SH-SY5Y (cell line): ENCODE measurements around the gene ESRRA.

Source experiments
- GATA2 ChIP-seq: IDR thresholded peaks from 2 replicates; pipeline ENCODE4 v1.6.1; 2011; ENCODE audit warnings: mild to moderate bottlenecking, low read depth, low read length
- GATA3 ChIP-seq: IDR thresholded peaks from 2 replicates; pipeline ENCODE4 v1.6.1; 2011; ENCODE audit warnings: low read depth, mild to moderate bottlenecking, low read length, moderate library complexity

The ESRRA gene

DNA sequence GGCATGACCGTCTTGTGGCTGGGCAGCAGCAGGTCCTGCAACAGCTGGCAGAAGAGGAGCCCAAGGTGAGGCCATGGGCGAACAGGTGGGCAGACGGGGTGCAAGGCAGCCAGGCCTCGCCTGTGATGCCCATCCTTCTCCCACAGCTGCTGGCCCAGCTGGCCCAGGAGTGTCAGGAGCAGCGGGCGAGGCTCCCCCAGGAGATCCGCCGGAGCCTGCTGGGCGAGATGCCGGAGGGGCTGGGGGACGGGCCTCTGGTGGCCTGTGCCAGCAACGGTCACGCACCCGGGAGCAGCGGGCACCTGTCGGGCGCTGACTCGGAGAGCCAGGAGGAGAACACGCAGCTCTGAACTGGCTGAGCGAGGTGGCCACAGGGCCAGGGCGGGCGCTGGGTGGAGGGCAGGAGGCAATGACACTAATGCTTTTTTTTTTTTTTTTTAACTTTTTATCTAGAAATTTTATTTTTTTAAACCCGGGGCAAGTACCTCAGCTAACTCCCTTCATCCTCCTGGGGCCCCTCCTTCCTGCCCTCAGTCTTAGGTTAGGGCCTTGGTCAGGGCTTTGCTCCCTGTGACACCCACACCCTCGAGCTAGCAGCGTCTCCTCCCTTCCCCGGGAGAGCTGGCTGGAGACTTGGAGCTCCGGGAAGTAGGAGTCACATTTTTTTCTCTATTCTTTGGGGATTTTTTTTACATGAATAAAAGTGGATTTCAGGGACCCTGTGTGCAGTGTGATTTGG is 37.9 kb upstream of the ESRRA start:
- TF ChIP-seq GATA3, result no peak

DNA sequence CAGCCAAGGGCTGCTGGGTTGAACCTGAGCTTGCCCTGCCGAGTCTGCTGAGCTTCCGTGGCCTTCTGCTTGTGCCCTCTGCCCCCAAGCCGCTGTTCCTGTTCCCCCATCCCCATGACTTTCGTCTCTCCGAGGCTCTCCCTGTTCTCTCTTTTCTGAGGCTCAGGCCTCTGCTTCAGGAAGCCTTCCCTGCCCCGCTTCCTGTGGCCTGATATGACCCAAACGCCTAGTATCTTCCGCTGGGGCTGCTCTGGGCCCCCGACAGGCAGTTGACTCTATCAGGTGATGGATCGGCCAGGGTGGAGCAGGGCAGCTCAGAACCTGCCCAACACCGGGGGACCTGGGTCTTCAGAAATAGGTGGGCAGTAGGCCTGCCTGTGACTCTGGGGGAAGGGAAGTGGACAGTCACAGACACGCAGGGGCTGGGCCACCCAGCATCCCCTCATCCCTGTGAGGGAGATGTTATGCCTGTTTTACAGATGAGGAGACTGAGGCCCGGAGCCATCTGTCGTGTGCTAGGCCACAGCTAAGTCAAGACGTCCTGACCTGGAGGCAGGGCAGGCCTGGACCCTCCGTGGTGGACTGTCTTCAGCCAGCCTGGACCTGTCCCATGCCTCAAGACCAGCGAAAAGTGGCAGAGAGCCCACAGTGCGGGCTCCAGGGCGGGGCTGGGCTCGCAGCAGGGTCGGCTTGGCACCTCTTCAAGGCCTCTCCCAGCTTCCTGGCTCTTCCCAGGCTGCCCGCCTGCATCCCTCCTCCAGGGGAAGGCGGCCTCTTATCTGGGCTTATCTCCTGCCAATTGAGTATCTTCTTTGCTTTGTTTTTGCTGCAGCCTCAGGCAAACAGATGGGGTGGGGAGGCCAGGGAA is 37.1 kb upstream of the ESRRA start:
- TF ChIP-seq GATA3, result no peak
- peak; percentile 96 for TF ChIP-seq GATA2

DNA sequence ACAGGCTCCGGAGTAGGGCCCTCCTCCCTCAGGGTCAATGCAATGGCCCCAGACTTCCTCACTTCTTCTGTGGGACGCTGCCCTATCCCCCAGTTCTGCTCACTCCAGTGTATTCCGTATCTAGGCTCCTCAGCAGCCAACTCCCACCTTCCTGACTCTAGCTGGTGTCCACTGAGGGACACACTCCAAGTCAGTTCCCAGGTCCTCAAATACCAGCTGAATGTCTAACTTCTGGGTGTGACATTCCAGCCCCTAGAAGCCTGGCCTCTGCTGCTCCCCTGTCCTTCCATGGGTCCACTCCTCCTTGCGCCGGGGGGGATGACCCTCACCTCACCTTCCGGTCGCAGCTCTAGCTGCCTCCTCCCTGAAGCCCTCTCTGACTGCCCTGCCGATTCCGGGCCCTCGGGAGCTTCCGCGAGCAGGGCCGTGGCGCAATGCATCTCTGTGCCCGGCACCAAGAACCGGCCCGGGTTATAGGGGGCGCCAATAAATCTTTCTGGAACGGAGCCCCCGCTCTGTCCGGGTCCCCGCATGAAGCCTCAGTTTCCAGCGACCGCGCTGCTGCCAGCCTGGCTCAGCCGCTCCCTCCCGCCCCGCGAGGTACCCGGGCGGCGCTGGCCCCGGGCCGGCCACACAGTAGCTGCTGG is 36.3 kb upstream of the ESRRA start:
- no peak for TF ChIP-seq GATA2
- no peak for TF ChIP-seq GATA3

DNA sequence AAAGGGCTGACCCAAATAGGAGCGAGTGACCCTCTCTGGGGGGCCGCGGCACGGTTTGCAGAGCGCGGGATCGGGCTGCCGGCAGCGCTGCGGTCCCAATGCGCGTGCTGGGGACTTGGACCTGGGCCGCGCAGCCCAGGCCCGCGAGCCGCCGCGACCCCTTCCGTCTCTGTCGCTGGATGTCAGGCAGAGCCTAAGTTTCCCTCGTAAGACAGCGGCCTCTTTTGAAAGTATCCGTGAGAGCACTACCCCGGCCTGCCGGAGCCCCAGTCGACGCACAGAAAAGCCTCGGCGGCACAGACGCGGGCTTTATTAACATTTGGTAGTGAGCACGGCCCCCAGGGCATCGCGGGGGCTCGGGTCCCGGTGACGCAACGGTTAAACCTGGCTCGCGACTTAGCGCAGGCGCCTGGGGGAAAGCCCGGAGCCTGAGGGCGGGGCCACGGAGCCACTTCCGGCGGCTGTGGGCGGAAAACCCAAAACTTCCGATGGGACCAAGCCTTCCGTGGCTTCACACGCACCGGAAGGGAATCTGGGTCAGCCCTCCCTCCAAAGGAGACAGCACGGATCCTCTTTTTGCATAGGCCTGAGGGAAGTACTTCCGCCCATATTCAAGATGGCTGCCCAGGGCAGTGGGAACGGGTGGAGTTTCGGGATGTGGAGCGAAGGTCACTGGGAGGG is 35.6 kb upstream of the ESRRA start:
- no peak for TF ChIP-seq GATA3
- no peak for TF ChIP-seq GATA2

DNA sequence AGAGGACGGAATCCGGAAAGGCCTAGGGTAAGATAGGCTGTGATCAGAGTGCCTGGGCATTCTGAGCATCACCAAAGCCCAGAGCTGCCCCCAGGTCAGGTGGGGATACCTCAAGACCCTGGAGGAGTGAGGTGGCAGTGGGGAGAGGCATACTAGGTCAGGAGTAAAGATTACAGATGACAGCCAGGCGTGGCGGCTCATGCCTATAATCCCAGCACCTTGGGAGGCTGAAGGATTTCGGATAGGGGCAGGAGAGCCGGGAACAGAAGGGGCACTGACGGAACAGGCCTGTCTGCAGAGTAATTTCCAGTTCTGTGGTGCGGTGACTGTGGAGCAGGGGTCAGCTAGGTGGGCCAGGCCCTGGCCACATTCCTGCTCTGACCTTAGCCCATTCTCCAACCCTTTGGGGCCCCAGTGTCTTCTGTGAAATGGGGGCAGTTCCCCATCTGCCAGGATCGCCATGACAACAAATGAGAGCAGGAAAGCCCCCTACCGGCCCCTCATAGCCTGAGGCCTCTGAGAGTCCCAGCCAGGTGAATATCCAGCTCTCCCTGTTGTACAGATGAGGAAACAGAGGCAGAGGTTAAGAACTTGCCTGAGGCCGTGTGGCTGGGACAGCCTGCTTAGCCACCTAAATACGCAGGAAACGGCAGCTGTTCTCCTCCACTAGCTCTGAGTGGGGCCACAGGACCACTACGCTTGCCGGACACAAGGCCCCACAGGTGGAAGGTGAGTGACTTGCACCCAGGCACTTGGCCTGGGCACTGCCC is 30.1 kb upstream of the ESRRA start:
- no peak for TF ChIP-seq GATA2
- TF ChIP-seq GATA3, result no peak

DNA sequence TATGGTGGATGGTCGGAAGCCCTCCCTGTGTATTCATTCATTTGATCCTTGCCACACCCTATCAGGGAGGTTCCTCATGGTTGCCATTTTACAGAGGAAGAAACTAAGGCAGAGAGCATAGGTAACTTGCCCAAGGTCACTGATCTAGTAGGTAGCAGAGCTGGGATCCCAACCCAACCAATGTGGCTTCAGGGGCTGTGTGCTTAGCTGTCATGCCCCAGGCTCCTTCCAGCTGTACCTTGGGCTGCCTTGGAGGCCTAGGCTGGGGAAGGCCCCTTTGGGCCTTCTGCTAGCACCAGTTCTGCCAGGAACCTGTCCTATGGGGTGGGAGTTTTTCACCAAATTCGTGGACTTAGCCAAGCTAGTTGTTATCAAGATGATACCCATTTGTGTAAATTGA is 29.5 kb upstream of the ESRRA start:
- TF ChIP-seq GATA3 (no peak), GATA2 (no peak)

DNA sequence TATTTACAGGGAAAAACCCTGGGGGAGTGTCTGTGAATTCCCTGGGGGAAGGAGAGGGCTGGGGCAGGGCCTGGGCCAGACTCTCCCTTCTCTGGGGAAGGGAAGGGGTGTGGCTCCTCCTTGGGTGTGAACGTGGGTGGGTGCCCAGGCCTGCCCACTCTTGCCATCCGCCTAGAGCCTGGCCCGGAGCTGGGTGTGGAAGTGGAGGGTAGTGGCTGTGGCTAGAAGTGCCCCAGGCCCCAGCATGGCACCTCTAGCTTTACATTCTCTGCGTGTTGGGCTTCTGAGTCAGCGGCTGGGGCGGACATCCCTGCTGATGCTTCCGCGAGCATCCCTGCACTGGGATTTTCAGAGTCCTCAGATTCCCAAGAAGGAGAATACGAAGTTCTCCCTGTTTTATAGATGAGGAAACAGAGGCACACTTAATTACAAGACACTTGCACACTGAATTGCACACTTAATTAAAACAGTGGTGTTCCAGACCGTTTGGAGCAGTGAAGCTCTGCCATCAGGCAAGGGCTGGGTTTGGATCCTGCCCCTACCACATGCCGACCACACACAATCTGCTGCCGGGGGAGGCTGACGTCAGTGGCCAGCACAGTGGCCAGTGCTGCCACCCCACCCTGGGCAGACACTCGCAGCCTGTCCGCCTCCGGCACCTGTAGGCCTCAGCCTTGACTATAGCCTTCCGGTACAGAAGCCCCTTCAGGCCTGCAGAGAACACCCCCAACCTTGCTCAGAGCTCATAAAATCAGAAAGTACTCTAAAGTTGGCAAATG is 28.5 kb upstream of the ESRRA start:
- TF ChIP-seq GATA3 (no peak), GATA2 (no peak)

DNA sequence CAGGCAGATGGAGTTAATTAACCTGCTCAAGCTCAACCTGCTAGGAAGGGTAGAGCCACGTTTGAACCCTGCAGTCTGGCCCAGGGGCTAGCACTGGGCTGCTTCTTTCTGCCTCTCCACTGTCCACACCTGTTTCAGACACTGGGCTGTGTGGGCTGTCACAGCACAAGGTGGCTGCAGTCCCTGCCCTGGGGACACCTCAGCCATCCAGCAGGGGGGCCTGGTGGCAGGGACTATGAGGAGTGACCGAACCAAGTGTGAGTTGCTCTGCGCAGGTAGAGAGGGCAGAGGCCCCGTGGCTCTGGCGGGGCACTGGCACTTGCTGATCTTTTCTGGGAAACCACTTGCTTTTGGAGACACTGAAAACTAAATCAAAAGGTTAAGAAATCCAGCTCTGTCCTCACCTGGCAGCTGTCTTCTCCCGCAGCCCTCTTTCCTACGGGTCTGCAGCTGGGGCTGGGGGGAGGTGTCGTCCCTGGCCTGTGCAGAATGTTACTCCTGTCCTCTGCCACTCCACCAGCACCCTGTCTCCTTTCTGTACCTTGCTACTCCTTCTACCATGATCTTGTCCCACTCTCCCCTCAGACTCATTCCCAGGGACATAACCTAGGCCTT is 26.6 kb upstream of the ESRRA start:
- no peak for TF ChIP-seq GATA2
- TF ChIP-seq GATA3, result no peak

DNA sequence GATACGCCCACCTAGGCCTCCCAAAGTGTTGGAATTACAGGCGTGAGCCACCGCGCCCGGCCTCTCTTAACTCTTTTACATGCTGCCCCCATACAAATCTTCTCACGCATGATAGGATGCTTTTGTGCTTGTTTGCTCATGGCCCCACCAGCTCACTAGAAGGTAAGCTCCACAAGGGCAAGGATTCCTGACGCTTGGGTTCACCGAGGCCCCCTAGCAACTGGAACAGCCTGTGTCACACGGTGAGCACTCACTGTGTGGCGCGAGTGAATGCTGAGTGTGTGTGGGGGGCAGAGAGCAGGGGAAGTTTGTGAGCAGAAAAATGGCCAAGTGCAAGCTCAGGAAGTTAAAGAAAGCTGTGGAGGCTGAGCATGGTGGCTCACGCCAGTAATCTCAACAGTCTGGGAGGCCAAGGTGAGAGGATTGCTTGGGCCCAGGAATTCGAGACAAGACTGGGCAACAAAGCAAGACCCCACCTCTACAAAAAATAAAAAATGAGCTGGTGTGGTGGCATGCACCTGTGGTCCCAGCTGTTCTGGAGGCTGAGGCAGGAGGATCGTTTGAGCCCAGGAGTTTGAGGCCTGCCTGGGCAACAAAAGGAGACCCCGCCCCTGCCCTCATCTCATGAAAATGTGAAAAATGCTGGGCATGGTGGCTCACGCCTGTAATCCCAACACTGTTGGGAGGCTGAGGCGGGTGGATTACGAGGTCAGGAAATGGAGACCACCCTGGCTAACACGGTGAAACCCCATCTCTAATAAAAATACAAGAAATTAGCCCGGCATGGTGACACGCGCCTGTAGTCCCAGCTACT is 23.2 kb upstream of the ESRRA start:
- no peak for TF ChIP-seq GATA2
- no peak for TF ChIP-seq GATA3

DNA sequence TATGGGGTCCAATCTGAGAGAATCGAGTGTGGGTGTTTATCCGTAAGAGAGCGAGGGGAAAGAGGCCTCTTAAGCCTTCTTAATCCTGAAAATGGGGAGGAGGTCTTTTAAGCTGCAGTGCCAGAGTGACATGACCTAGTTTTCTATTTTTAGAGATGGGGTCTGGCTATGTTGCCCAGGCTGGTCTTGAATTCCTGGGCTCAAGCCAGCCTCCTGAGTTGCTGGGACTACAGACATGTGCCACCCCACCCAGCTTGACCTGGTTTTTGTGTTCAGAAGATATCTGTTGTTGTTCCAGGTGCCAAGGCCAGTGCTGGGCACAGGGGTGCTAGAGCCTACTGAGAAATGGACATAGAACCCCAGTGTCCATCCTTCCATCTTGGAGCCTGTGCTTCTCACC is 22.2 kb upstream of the ESRRA start:
- no peak for TF ChIP-seq GATA3

DNA sequence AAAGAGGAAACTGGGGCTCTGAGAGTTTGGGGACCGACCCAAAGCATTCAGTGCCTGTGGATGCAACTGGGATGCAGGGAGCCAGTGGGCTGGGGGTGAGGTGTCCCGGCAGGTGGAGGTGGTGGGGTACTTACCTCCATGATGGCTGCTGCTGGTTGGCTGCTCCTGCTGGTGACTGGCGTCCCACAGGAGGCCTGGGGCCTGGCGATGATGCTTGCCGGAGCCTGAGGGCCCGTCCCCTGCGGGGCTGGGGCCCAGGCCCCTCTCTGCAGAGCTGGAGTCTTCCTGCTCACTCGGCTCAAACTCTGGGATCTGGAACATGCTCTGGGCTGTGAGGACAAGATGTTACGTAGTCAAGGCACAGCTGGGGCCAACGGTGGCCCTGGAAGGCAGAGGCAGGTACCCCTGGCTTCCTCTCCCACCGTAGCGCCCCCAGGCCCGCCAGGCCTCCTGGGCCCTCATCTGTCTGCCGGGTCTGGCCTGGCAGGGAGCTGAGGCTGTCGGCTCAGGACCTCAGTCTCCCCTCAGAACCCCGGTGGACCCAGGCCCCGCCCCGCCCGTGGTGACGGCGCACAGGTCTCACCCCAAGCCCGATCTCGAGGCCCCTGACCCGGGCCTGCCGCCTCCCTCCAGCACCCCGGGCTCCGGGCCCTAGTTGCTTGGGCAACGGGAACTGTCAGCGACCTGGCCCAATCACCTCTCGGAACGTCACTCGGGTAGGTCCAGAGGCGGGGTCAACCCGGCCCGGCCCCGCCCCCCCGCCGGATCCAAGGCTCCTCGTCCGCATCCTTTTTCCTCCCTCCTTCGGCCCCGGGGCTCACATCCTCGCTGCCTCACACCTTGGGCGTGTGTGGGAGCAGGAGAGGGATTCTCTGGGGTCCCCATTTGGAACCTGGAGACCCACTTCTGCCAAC is 21.0 kb upstream of the ESRRA start, which contains the start of gene BAD:
Gene BAD, minus strand, starts transcription at position 618 of the 914 bp plus-strand sequence. Its CDS starts 297 bp downstream, at position 321.
- TF ChIP-seq GATA3, result no peak
- no peak for TF ChIP-seq GATA2
